ENCODE data around the gene CD46. TPM values are rescaled to one million over a fixed set of nuclear protein-coding genes. Genes with fewer than 3 reads are reported as not detected.

The CD46 gene
- total RNA-seq, 2 experiments from 2014 or later: 94.1 to 98.3 TPM

DNA sequence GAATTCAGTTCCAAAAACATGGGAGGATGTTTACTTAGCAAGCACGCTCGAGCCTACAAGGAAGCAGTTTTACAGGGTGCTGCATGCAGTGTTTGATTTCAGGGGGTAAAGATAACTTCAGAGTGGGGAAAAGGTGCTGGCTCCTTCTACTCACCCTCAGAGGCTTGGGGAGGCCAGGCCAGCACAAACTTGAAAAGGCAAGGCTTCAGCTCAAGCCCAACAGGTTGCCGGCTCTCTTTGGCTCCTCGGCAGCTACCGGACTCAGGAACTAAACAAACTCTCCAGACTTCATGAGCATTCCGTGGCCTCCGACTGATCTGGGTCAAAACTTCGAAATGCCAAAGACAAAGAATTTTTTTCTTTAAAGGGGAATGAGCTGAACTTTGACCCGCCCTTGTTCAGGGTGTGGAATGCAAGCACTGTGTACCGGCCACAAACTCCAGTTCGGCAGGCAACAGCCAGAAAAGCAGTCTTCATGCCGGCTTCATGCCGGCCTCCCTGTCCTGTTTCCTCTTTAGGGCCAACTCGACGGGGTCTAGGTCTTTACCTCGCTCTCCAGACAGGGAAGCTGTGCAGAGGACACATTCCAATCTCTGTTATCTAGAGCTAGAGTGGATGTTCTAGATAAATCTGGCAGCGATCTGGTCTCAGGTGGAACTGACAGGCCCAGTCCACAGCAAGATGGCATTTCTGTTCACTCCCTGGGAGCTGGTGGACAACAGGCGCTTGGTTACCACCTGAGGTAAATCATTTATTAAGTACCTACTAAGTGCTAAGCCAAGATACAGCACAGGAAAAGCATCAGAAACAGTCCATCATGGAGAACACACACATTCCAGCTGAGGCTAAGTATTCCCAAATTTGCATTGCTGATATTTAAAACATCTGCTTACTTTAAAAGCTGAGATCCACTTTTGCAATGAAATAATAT is 75.0 kb downstream of the CD46 start:
- ATAC-seq (no peak), DNase-seq (no peak)
- CTCF ChIA-PET: interaction anchor here (0.7 to 25.7 kb wide), 11 partner anchors 8 to 137 kb away, joined by 3 to 656 read pairs (median 5); no protein-coding TSS in a partner anchor
- peak overlapping the region; percentile 98 for H3K27ac Mint-ChIP-seq
- H3K4me3 Mint-ChIP-seq: peak overlapping the region; percentile 82
- POLR2A ChIA-PET: interaction anchor here (0.5 to 2.6 kb wide), 8 partner anchors 9 to 1953 kb away, joined by 3 to 26 read pairs (median 5); no protein-coding TSS in a partner anchor
- peaks cover 18% of the 10 kb centered on the region for H3K36me3 Mint-ChIP-seq (ENCODE audit: low read depth)
- peaks cover 82% of the 10 kb centered on the region for H3K4me1 Mint-ChIP-seq (ENCODE audit: low read depth)
- H3K27me3 Mint-ChIP-seq (ENCODE audit: low read depth): no peaks in the 10 kb centered on the region
- no peaks in the 10 kb centered on the region for H3K9me3 Mint-ChIP-seq (ENCODE audit: insufficient read depth)

DNA sequence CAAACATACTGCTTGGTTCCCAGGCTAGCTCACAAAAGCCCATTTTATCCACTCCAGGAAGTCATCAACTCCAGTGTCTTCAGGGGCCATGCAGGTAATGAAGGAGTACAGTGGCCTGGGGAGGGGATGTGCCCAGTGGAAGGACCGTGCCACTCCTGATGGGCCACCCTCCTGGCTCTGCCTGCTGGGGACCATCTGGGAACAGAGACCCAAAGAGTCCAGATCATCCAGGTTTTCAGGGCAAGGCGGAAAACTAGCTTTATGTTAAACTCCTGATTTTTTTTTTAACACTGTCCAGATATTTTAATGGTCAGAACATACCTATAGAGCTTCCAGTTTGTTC is 75.6 kb downstream of the CD46 start:
- Mint-ChIP-seq H3K4me3 (no peak overlapping the region), H3K27me3 (ENCODE audit: low read depth) (no peaks in the 10 kb centered on the region)

DNA sequence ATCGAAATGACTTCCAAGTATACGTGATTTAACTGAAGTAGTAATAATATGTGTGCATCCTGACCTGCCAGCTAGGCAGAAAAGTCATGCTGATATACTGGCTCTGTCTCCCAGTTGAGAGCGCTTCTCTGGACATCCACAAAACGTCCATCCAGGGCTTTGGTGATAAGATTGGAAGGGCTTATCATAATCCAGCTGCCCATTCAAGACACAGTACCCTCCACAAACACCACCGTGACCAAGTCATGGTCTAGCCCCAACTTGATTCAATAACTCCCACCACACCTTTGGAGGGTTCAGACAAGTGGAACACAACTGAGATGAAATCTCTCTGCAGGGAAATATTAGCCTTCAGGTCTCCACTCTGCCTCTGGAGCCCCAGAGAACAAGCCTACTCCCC is 76.2 kb downstream of the CD46 start:
- ChIA-PET CTCF (interaction anchor here (3.1 to 25.7 kb wide), 3 partner anchors 30 to 136 kb away, joined by 18 to 656 read pairs (median 105); no protein-coding TSS in a partner anchor), POLR2A (interaction anchor here (1.7 kb wide), 1 partner anchor 55 kb away, joined by 6 read pairs; no protein-coding TSS in a partner anchor)
- H3K4me1 Mint-ChIP-seq (ENCODE audit: low read depth): peaks cover 86% of the 10 kb centered on the region
- no peak for DNase-seq
- no peaks in the 10 kb centered on the region for H3K27me3 Mint-ChIP-seq (ENCODE audit: low read depth)
- H3K9me3 Mint-ChIP-seq (ENCODE audit: insufficient read depth): no peaks in the 10 kb centered on the region
- no peak for ATAC-seq
- H3K4me3 Mint-ChIP-seq: no peak overlapping the region
- peaks cover 22% of the 10 kb centered on the region for H3K36me3 Mint-ChIP-seq (ENCODE audit: low read depth)
- H3K27ac Mint-ChIP-seq: peak overlapping the region; percentile 16

More for the DNA sequence above, 75.6 kb downstream of the CD46 start:
- ATAC-seq: no peak
- no peak for DNase-seq
- POLR2A ChIA-PET: interaction anchor here (1.7 to 2.6 kb wide), 2 partner anchors 42 to 56 kb away, joined by 6 to 26 read pairs; no protein-coding TSS in a partner anchor
- CTCF ChIA-PET: interaction anchor here (1.1 to 25.7 kb wide), 7 partner anchors 15 to 137 kb away, joined by 3 to 656 read pairs (median 18); no protein-coding TSS in a partner anchor
- Mint-ChIP-seq H3K36me3 (ENCODE audit: low read depth) (peaks cover 20% of the 10 kb centered on the region), H3K4me1 (ENCODE audit: low read depth) (peaks cover 87% of the 10 kb centered on the region), H3K9me3 (ENCODE audit: insufficient read depth) (no peaks in the 10 kb centered on the region), H3K27ac (peak overlapping the region; percentile 98)

DNA sequence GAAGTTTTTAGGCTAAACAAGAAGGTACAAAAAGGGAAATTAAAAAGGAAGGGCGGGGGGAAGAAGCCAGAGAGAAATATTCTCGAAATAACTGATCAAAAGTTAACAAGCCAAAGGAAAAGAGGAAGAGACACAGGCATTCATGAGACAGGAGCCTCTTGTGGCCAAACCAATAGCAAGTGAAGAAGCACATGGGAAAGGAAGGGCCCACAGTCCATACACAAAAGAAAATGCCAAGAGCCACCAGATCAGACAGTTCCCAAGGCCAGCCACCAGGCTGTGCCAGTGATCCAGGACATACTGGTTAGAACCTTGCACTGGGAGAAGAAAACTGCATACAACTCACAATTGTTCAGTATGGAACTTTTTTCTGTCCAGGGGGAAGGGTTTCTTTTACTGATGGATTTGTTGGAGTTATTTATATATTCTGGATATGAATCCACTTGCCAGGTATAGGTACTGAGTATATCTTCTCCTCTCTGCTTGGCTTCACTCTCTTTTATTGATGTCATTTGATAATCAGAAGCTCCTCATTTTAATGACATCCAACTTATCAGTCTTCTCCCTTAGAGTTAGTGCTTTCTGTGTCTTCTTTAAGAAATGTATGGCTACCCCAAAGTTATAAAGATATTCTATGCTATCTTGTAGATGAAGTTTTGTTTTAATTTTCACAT is 76.8 kb downstream of the CD46 start:
- Mint-ChIP-seq H3K36me3 (ENCODE audit: low read depth) (peaks cover 22% of the 10 kb centered on the region), H3K27ac (no peak overlapping the region), H3K4me3 (no peak overlapping the region), H3K27me3 (ENCODE audit: low read depth) (no peaks in the 10 kb centered on the region), H3K4me1 (ENCODE audit: low read depth) (peaks cover 86% of the 10 kb centered on the region), H3K9me3 (ENCODE audit: insufficient read depth) (no peaks in the 10 kb centered on the region)
- DNase-seq (peak; percentile 64), ATAC-seq (no peak)
- ChIA-PET CTCF (interaction anchor here (0.6 to 25.7 kb wide), 18 partner anchors 10 to 169 kb away, joined by 3 to 656 read pairs (median 4); no protein-coding TSS in a partner anchor), POLR2A (interaction anchor here (1.1 to 3.4 kb wide), 4 partner anchors 33 to 416 kb away, joined by 3 to 22 read pairs (median 6); no protein-coding TSS in a partner anchor)

- Mint-ChIP-seq H3K9me3 (ENCODE audit: insufficient read depth) (no peaks in the 10 kb centered on the region), H3K27ac (no peak overlapping the region), H3K27me3 (ENCODE audit: low read depth) (no peaks in the 10 kb centered on the region), H3K36me3 (ENCODE audit: low read depth) (peaks cover 15% of the 10 kb centered on the region), H3K4me3 (no peak overlapping the region), H3K4me1 (ENCODE audit: low read depth) (peaks cover 83% of the 10 kb centered on the region)
- POLR2A ChIA-PET: interaction anchor here (1.1 to 3.4 kb wide), 4 partner anchors 32 to 415 kb away, joined by 3 to 22 read pairs (median 6); no protein-coding TSS in a partner anchor
- no peak for DNase-seq
- ATAC-seq: no peak
- CTCF ChIA-PET: interaction anchor here (0.6 to 25.7 kb wide), 14 partner anchors 9 to 168 kb away, joined by 3 to 656 read pairs (median 5); no protein-coding TSS in a partner anchor
These were observed 77.7 kb downstream of the CD46 start for GRCh38 chr1:207829576-207829975.

DNA sequence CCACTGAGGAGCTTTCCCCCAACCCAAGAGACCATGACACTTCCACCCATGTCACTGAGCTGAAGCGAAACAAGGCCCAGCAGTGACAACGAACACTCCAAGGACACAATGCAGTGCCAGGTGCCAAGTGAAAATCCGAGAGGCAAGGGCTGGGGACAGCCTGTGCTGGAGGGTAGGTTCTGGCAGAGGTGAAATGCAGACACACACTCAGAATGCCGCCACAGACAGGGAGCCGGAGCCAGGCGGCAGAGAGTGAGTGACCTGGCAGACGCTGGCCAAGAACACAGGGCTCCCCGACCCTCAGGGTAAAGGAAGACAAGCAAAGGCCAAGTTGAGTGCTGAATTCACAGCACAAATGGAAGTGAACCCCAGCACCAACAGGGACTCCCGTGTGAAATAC is 78.9 kb downstream of the CD46 start:
- CTCF ChIA-PET: interaction anchor here (0.9 to 25.7 kb wide), 3 partner anchors 37 to 132 kb away, joined by 4 to 656 read pairs (median 98); no protein-coding TSS in a partner anchor
- Mint-ChIP-seq H3K4me3 (no peak overlapping the region), H3K27ac (peak overlapping the region; percentile 23), H3K4me1 (ENCODE audit: low read depth) (peaks cover 77% of the 10 kb centered on the region), H3K36me3 (ENCODE audit: low read depth) (peaks cover 9% of the 10 kb centered on the region), H3K9me3 (ENCODE audit: insufficient read depth) (no peaks in the 10 kb centered on the region), H3K27me3 (ENCODE audit: low read depth) (no peaks in the 10 kb centered on the region)
- ATAC-seq: no peak
- DNase-seq: no peak
- POLR2A ChIA-PET: interaction anchor here (3.4 kb wide), 1 partner anchor 38 kb away, joined by 22 read pairs; no protein-coding TSS in a partner anchor

- CTCF ChIA-PET: interaction anchor here (0.9 to 25.7 kb wide), 6 partner anchors 14 to 131 kb away, joined by 3 to 656 read pairs (median 6); no protein-coding TSS in a partner anchor
- peak overlapping the region; percentile 56 for H3K4me3 Mint-ChIP-seq
- peak overlapping the region; percentile 79 for H3K27ac Mint-ChIP-seq
- H3K27me3 Mint-ChIP-seq (ENCODE audit: low read depth): no peaks in the 10 kb centered on the region
- H3K9me3 Mint-ChIP-seq (ENCODE audit: insufficient read depth): no peaks in the 10 kb centered on the region
- ATAC-seq: peak; percentile 65
- POLR2A ChIA-PET: interaction anchor here (1.4 to 3.4 kb wide), 3 partner anchors 37 to 41 kb away, joined by 3 to 22 read pairs (median 8); no protein-coding TSS in a partner anchor
- DNase-seq: peak; percentile 53
- peaks cover 73% of the 10 kb centered on the region for H3K4me1 Mint-ChIP-seq (ENCODE audit: low read depth)
- peaks cover 10% of the 10 kb centered on the region for H3K36me3 Mint-ChIP-seq (ENCODE audit: low read depth)
These were observed 79.9 kb downstream of the CD46 start for GRCh38 chr1:207831517-207832327.

DNA sequence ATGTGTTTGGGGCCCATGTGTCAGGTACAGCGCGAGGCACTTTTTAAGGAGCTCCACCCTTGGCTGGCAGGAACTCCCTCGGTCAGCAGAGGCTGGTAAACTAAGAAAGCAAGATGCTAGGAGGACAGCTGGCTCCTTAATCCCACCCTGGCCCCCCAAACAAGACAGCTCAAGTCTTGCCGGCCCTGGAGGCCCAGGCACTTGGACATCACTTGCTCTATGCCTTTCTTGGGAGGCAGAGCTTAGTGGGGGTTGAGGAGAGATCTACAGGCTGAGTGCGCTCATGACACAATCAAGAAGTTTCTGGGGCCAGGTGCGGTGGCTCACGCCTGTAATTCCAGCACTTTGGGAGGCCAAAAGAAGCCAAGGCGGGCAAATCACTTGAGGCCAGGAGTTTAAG is 80.9 kb downstream of the CD46 start:
- Mint-ChIP-seq H3K4me3 (no peak overlapping the region), H3K9me3 (ENCODE audit: insufficient read depth) (no peaks in the 10 kb centered on the region), H3K27me3 (ENCODE audit: low read depth) (no peaks in the 10 kb centered on the region), H3K27ac (peak overlapping the region; percentile 79), H3K36me3 (ENCODE audit: low read depth) (peaks cover 14% of the 10 kb centered on the region), H3K4me1 (ENCODE audit: low read depth) (peaks cover 70% of the 10 kb centered on the region)
- ATAC-seq (no peak), DNase-seq (no peak)
- ChIA-PET POLR2A (interaction anchor here (0.6 to 1.5 kb wide), 3 partner anchors 9 to 50 kb away, joined by 3 to 8 read pairs (median 3); no protein-coding TSS in a partner anchor), CTCF (interaction anchor here (1.1 to 25.7 kb wide), 7 partner anchors 9 to 130 kb away, joined by 3 to 656 read pairs (median 7); no protein-coding TSS in a partner anchor)

DNA sequence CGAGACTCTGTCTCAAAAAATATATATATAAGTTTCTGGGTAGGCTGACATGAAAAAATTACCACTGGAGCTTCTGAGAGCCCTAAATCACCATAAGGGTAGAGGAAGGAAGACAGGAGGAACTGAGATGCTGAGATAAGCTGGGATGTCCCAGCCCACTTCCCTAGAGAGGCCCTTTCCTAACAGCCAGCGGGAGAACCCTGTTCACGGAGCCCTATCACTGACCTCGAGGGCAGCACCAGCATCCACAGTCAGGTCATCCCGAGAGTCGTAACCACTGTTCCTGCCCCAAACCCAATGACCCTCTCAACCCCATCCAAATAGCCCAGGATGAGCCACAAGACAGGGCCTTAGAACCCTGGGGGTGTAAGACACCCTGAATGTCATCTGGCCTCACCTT is 81.5 kb downstream of the CD46 start:
- ATAC-seq: no peak
- H3K9me3 Mint-ChIP-seq (ENCODE audit: insufficient read depth): no peaks in the 10 kb centered on the region
- H3K4me3 Mint-ChIP-seq: no peak overlapping the region
- H3K4me1 Mint-ChIP-seq (ENCODE audit: low read depth): peaks cover 68% of the 10 kb centered on the region
- ChIA-PET CTCF (interaction anchor here (1.1 to 25.7 kb wide), 6 partner anchors 8 to 130 kb away, joined by 3 to 656 read pairs (median 10); no protein-coding TSS in a partner anchor), POLR2A (interaction anchor here (0.8 to 1.5 kb wide), 2 partner anchors 10 to 35 kb away, joined by 3 to 8 read pairs; no protein-coding TSS in a partner anchor)
- no peak for DNase-seq
- H3K36me3 Mint-ChIP-seq (ENCODE audit: low read depth): peaks cover 17% of the 10 kb centered on the region
- H3K27ac Mint-ChIP-seq: no peak overlapping the region
- H3K27me3 Mint-ChIP-seq (ENCODE audit: low read depth): no peaks in the 10 kb centered on the region

DNA sequence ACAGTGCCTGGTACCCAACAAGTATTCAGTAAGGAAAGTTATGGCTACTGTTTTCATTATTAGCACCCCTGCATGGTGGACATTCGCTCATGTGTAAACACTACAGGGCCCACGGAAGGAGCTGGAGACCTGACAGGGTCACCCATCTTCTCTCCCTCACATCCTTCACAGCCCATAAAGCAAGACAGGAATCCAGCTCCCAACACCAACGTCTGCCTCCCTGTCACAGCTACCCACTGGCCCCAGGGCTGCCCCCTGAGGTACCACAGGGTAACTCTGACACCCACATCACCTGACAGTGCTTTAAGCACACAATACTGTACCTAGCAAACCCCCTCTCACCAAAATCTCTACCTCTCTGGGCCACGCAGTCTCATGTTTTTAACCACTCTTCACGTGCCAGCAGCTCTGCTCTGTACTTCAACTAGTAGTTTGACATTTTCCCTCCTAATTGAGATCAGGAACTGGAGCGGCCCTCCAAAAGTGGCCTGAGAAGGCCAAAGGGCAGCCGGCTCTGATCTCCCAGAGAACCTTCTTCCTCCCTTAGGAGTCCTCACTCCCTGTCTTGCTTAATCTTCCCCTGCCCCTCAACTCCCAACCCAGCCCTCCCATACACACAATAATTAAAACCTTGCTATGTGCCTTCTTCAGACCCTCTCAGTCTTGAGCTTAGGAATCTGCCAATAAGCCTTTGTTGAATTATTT is 82.3 kb downstream of the CD46 start:
- Mint-ChIP-seq H3K27ac (peak overlapping the region; percentile 0), H3K27me3 (ENCODE audit: low read depth) (no peaks in the 10 kb centered on the region), H3K36me3 (ENCODE audit: low read depth) (peaks cover 21% of the 10 kb centered on the region), H3K4me1 (ENCODE audit: low read depth) (peaks cover 68% of the 10 kb centered on the region), H3K4me3 (no peak overlapping the region), H3K9me3 (ENCODE audit: insufficient read depth) (no peaks in the 10 kb centered on the region)
- POLR2A ChIA-PET: interaction anchor here (1.1 to 2.2 kb wide), 2 partner anchors 8 to 30 kb away, joined by 3 to 7 read pairs; no protein-coding TSS in a partner anchor
- no peak for ATAC-seq
- CTCF ChIA-PET: interaction anchor here (1.4 to 25.7 kb wide), 5 partner anchors 8 to 129 kb away, joined by 4 to 656 read pairs (median 14); no protein-coding TSS in a partner anchor
- no peak for DNase-seq
